NAMALWA (cell line): Measurements from ENCODE around the gene NCOA3.

Source experiments
- DNase-seq: peaks from one replicate; pipeline ENCODE4 v3.0.0-alpha.2; 2015; ENCODE audit warnings: low spot score

NCOA3 gene

DNA sequence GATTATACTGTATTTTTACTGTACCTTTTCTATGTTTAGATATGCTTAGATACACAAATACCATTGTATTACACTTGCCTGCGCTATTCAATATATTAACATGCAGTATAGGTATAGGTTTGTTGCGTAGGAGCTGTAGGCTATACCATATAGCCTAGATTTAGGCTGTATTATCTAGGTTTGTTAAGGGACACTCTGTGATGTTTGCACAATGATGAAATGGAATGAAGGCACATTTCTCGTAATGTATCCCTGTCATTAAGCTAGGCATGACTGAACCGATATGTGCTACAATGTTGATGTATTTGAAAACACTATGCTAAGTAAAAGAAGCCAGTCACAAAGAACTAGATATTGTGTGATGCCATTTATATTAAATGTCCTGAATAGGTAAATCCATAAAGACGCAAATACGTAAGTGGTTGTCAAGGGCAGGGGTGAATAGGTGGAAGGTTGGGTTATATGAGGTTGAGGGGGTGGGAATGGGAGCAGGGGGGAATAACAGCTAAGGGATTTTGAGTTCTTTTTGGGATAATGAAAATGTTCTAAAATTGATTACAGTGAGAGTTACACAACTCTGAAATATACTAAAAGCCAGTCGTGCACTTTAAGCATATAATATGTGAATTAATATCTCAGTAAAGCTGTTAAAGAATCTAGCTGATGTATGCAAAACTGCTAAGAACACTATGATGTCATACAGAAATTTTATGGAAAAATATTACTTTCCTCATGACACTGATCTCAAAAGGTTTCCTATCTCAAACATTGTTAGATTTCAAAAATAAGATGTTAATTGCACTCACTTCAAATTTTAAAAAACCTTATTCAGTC is 97.4 kb downstream of the NCOA3 start:
- DNase-seq, result no peak

- no peak for DNase-seq
Measured at GRCh38 chr20:47600967-47601547, 99.4 kb downstream of the NCOA3 start.

DNA sequence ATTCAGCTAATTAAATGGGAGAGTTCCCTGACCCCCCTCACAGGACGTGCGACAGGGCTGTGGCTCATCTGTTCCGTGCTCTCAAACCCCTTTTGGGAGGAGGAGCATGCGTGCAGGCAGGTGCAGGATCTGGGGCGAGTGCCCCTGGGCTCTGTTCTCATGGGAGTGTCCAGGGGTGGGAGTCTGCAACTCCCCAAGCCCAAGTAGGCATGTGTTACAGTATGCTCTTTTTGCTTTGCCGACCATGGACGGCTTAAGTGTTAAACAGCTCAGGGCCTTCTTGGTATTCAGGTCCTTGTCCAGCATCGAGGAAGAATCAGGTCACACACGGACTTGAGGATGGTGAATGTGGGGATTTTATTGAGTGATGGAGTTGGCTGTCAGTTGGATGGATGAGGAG is 101.6 kb downstream of the NCOA3 start:
- no peak for DNase-seq

GRCh38 chr20:47605673-47606413 is 104.2 kb downstream of the NCOA3 start:
- DNase-seq, result no peak

GRCh38 chr20:47606414-47606982 is 104.8 kb downstream of the NCOA3 start:
- DNase-seq, result no peak

GRCh38 chr20:47606983-47607613 is 105.4 kb downstream of the NCOA3 start:
- no peak for DNase-seq

DNA sequence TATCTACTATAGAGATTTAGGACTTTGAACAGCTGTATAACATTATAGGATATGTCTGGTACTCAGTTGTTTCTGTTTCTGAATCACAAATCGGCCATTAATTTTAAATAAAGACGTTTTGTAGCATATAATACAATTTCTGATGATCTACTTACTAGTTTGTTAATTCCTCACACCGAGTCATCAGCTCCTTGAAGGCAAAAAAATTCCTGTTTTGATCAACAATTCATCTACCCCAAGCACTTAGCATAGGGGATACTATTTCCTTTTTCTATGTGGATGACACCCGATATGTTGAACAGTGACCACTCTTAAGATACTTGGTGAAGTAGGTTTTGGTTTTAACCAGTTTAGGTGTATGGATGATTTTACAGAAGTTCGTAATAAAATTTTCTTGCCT is 107.3 kb downstream of the NCOA3 start:
- DNase-seq, result no peak

GRCh38 chr20:47610247-47610944 is 108.7 kb downstream of the NCOA3 start:
- no peak for DNase-seq

DNA sequence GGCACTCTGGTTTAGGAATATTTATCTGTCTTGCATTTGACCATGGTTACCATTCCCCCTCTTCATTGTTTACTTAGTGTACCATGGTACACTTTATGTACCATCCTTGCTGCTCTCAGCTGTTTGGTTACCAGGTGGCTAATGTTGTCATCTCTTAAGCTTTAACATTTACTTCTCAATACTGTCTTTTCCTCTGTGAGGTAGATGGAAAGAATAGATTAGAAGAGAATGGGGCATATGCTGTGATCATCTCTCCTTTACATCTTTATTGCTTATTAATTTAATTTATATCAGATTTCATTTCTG is 109.2 kb downstream of the NCOA3 start:
- no peak for DNase-seq

GRCh38 chr20:47611785-47612184 is 110.1 kb downstream of the NCOA3 start:
- no peak for DNase-seq

GRCh38 chr20:47612670-47613069 is 111.0 kb downstream of the NCOA3 start:
- DNase-seq, result peak; percentile 25

DNA sequence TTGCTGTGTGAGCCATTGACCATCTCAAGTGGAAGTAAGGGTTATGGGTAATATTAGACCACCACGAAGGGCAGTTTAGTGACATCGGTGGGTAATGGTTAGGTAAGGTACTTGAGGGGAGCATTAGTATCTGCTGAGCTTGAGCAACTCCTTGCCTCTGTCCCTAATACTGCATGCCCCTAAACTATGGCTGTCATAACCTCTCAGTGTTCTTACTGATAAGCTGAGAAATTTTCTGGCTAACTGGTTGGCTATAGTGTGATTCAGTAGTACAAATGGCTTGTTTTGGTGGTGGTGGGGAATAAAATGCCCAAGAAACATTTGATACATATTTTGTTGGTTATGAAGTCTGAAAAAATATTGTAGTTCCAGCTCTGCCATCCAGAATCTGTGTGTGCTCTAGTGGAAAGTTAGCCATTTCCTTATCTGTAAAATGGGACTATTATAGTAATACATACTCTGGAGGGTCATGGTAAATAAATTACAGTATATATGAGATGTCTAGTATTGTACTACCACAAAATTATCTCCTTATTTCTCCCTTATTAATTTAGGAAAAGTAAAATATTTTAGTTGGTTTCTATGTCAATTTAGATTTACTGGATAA is 113.1 kb downstream of the NCOA3 start:
- DNase-seq, result no peak

DNA sequence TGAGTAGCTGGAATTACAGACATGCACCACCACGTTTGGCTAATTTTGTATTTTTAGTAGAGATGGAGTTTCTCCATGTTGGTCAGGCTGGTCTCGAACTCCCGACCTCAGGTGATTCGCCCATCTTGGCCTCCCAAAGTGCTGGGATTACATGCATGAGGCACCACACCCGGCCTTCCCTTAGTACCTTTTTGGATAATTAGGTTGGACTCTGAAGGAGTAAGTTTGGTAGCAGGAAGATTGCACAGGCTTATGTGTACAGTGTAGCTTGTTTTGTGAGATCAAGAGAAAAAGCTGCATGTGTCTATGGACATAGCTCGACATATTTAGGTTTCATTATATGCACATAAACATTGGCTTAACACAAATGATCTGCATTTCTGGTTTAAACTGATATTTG is 116.8 kb downstream of the NCOA3 start:
- no peak for DNase-seq

DNA sequence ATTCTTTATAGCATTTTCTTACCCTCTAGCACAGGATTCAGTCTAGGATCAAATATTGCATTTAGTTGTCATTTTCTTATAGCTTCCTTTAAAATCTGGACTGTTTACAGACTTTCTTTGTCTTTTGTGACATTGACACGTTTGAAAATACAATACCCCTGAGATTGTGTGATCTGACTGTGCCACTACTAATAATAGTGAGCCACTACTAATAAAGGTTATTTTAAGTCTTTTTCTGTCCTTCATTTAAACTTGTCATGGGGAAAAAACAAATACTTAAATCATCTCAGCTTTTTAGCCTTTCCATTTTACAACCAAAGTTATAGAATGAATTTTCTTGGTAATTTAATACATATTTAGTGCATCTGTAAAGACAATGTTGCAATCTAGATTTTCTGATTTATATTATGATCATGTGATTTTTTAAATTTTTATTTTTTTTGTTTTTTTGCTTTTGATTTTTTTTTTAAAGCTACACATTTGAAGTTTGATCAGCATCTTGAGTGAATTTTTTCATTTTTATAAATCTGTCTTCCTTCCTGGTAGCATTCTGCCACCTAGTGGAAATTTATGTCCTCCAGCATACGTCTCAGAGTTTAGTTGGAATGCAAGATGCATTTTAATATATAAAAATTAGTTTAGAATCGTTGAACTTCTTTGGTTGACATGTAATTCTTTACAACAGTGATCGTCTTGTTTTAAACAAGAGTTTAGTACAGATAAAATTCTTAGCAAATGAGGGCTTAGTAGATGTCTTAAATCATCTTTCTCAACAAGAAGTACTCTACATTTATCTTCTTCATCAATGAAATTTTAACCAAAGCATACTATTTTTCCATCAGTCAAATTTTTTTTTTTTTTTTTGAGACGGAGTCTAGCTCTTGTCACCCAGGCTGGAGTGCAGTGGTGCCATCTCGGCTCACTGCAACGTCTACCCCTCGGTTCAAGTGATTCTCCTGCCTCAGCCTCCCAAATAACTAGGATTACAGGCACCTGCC is 119.4 kb downstream of the NCOA3 start:
- DNase-seq, result peak; percentile 80

DNA sequence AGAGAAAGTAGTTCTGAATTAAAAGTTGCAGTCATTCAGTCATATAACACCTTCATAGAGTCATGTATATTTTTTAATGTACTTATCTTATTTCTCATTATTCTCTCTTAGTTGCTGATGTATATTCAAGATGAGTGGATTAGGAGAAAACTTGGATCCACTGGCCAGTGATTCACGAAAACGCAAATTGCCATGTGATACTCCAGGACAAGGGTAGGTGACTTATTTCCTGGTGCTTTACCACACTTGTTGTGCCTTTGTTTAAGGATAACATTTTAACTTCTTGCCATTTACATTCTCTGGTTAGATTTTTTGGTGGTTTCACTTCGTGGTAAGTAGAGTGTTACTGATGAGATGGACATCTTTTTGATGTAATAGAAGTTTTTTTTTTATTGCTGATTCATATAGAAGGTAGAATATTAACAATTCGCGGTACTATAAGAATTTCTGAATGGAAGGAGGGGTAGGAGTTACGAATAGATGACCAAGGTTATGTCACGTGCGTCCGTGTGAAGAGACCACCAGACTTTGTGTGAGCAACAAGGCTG is 120.5 kb downstream of the NCOA3 start:
- no peak for DNase-seq

DNA sequence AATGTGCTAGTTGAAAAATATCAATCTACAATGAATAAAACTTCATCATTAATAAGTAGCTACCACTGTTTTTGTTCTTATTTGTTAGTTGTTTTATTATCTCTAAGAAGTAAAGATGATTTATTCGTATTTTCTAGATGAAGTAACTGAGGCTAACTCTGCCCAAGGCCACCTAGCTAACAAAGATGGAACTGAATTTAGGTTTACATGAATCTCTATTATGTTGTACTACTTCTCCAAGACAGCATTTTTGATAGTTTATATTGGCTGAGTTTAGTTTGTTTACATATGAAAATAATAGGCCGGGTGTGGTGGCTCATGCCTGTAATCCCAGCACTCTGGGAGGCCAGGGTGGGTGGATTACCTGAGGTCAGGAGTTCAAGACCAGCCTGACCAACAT is 121.5 kb downstream of the NCOA3 start:
- DNase-seq, result no peak

DNA sequence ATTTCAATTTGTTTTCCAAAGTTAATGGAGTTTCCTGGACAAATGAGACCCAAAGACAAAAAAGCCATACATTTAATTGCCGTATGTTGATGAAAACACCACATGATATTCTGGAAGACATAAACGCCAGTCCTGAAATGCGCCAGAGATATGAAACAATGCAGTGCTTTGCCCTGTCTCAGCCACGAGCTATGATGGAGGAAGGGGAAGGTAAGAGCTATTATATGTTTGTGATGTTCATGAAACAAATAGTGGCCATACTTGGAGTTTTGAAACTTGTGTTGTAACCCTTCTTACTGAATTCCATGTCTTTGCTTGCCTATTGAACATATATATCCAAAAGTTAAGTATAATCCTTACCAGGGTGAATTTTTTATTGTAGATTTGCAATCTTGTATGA is 125.9 kb downstream of the NCOA3 start:
- no peak for DNase-seq

DNA sequence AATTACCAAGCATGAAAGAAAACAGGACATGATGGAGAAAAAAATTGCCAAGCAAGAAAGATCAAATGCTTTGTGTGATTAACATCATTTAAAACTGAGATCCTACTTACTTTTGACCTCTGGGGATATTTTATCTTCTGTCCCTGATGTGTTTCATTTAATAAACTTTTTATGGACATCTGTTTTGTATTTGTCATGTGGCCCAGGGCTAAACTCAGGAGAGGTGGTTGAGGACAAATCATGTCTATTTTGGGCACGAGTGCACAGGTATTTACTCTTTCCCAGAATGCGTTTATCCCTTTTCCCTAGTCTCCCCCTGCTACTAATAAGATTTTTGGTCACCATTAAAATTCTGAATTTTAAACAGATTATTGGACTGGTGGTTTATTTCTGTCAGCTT is 128.2 kb downstream of the NCOA3 start:
- no peak for DNase-seq

- no peak for DNase-seq
Measured at GRCh38 chr20:47631078-47631477, 129.4 kb downstream of the NCOA3 start.

GRCh38 chr20:47635256-47635655 is 133.6 kb downstream of the NCOA3 start:
- no peak for DNase-seq
